Measurements from ENCODE around the gene ST6GALNAC1. TPM values are rescaled to one million over a fixed set of nuclear protein-coding genes. Genes with fewer than 3 reads are reported as not detected.

ST6GALNAC1 gene
- total and polyA plus RNA-seq, 2 of the 8 experiments (the other 6 are each of a cell fraction or from before 2014, with no cell fraction given): not detected

DNA sequence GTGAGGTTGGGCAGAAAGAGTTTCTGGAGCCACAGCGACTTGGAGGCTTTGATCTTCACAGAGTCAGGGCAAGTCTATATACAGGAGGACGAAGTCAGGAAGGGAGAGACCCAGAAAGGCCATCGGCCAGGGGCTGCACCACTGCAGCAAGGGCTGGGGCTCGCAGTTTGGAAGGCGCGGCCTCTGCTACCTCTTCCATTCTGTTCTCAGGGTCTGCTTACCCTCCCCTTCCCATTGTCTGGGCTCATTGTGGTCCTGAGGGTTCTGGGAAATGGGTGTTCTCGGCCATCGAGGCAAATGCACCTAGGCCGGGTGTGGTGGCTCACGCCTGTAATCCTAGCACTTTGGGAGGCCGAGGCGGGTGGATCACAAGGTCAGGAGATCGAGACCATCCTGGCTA is 16.0 kb downstream of the ST6GALNAC1 start (continued):
- no peak for TF ChIP-seq CHD7 (IDR thresholded peaks at IDR 0.05; ENCODE audit: insufficient replicate concordance, low read length)
- TF ChIP-seq TAF7 (optimal IDR thresholded peaks at IDR 0.05; ENCODE audit: borderline replicate concordance, low read depth, low read length): no peak
- TF ChIP-seq SP4 (IDR thresholded peaks at IDR 0.05; ENCODE audit: low read length): no peak
- TF ChIP-seq EZH2 (IDR thresholded peaks at IDR 0.05; ENCODE audit: low read depth, low read length, severe bottlenecking): no peak
- TF ChIP-seq, protein P1, sequence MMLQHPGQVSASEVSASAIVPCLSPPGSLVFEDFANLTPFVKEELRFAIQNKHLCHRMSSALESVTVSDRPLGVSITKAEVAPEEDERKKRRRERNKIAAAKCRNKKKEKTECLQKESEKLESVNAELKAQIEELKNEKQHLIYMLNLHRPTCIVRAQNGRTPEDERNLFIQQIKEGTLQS (IDR thresholded peaks at IDR 0.05; ENCODE audit: insufficient read depth, low read depth, low read length): no peak
- TF ChIP-seq, protein P2, sequence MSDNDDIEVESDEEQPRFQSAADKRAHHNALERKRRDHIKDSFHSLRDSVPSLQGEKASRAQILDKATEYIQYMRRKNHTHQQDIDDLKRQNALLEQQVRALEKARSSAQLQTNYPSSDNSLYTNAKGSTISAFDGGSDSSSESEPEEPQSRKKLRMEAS (IDR thresholded peaks at IDR 0.05): no peak
- no peak for TF ChIP-seq TAF1 (IDR thresholded peaks at IDR 0.05; ENCODE audit: low read depth, low read length)
- no peak for TF ChIP-seq TBP (IDR thresholded peaks at IDR 0.05; ENCODE audit: low read depth, low read length)
